ENCODE data around the gene RNF123.

DNA sequence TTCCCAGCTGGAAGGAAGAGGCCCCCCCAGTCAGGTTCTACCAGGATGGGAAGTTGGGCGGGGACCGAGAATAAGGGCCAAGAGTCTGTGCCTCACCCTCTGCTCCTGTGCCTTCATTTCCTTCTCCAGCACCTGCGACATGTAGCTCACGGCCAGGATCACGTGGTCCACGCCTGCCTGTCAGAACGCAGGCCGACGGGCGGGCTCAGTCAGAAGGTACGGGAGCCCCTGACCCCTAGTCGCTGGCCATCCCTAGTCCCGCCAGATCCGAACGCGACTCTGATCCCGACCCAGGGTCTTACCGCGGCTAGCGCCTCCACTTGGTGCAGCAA is 33.9 kb downstream of the RNF123 start:
- TF ChIP-seq ZBTB7A (IDR thresholded peaks at IDR 0.05; ENCODE audit: low read depth): no peak
- TF ChIP-seq, protein P1, sequence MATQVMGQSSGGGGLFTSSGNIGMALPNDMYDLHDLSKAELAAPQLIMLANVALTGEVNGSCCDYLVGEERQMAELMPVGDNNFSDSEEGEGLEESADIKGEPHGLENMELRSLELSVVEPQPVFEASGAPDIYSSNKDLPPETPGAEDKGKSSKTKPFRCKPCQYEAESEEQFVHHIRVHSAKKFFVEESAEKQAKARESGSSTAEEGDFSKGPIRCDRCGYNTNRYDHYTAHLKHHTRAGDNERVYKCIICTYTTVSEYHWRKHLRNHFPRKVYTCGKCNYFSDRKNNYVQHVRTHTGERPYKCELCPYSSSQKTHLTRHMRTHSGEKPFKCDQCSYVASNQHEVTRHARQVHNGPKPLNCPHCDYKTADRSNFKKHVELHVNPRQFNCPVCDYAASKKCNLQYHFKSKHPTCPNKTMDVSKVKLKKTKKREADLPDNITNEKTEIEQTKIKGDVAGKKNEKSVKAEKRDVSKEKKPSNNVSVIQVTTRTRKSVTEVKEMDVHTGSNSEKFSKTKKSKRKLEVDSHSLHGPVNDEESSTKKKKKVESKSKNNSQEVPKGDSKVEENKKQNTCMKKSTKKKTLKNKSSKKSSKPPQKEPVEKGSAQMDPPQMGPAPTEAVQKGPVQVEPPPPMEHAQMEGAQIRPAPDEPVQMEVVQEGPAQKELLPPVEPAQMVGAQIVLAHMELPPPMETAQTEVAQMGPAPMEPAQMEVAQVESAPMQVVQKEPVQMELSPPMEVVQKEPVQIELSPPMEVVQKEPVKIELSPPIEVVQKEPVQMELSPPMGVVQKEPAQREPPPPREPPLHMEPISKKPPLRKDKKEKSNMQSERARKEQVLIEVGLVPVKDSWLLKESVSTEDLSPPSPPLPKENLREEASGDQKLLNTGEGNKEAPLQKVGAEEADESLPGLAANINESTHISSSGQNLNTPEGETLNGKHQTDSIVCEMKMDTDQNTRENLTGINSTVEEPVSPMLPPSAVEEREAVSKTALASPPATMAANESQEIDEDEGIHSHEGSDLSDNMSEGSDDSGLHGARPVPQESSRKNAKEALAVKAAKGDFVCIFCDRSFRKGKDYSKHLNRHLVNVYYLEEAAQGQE (IDR thresholded peaks at IDR 0.05; ENCODE audit: low read depth): no peak
- TF ChIP-seq CREB1 (IDR thresholded peaks at IDR 0.05; ENCODE audit: low read depth): no peak
- TF ChIP-seq EP300 (IDR thresholded peaks at IDR 0.05; ENCODE audit: borderline replicate concordance): no peak
- TF ChIP-seq, protein P2, sequence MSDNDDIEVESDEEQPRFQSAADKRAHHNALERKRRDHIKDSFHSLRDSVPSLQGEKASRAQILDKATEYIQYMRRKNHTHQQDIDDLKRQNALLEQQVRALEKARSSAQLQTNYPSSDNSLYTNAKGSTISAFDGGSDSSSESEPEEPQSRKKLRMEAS (IDR thresholded peaks at IDR 0.05): peak; percentile 64; the same call in 1 of the 2 replicates
- no peak for TF ChIP-seq FOXM1 (IDR thresholded peaks at IDR 0.05; ENCODE audit: borderline replicate concordance, low read depth)
- TF ChIP-seq RAD21 (IDR thresholded peaks at IDR 0.05; ENCODE audit: low read depth): no peak
- TF ChIP-seq TCF12 (IDR thresholded peaks at IDR 0.05; ENCODE audit: low read depth): no peak
- TF ChIP-seq TAF1 (IDR thresholded peaks at IDR 0.05; ENCODE audit: low read depth): no peak
- no peak for TF ChIP-seq TEAD4 (IDR thresholded peaks at IDR 0.05)
- no peak for TF ChIP-seq YY1 (IDR thresholded peaks at IDR 0.05; ENCODE audit: low read depth)
- TF ChIP-seq EGR1 (IDR thresholded peaks at IDR 0.05): no peak
- no peak for TF ChIP-seq CEBPB (IDR thresholded peaks at IDR 0.05)

Data from Ishikawa (cell line).